Astrocyte (in vitro differentiated cells and primary cell): ENCODE results near the gene B3GALNT1.

Experiments
- CTCF ChIP-seq: IDR thresholded peaks from 2 replicates; pipeline ENCODE4 v1.5.1; 2011; ENCODE audit warnings: low read depth, mild to moderate bottlenecking, inconsistent platforms, low read length, moderate library complexity; ENCODE audit not compliant: insufficient read depth
- EZH2 ChIP-seq: IDR thresholded peaks from 2 replicates; pipeline ENCODE4 v1.6.1; 2012; ENCODE audit warnings: mild to moderate bottlenecking, low read length, inconsistent platforms; ENCODE audit not compliant: insufficient read depth

- no peak for TF ChIP-seq CTCF
- TF ChIP-seq EZH2, result no peak
These were observed 12.5 kb upstream of the B3GALNT1 start for GRCh38 chr3:161117646-161118045.
